Esophagus muscularis mucosa (tissue), 4 donors: ENCODE data around the gene CP. TPM values are rescaled to one million over a fixed set of nuclear protein-coding genes. Genes with fewer than 3 reads are reported as not detected.
"Not testable (repeated sequence)": the region's sequence is repeated elsewhere in the genome, so short reads cannot be mapped to it uniquely, and the experiment has no call there.

Experiments used
- DNase-seq: peaks from one replicate; pipeline ENCODE4 v3.0.0-alpha.2; 2017; ENCODE audit errors: extremely low spot score
- H3K27ac ChIP-seq, 4 donors: fragments of 200-600 bp; sonication (generic); replicated peaks in 1 of 4; 1 replicate in 3 of 4; 2 replicates in 1 of 4; pipeline ENCODE4 v1.5.1; 2016 to 2019; ENCODE audit warnings: mild to moderate bottlenecking in 1 of 4
- H3K27me3 ChIP-seq, 4 donors: fragments of 200-600 bp; sonication (generic); one replicate each; pipeline versions ENCODE4 v1.5.1 to v1.6.0; 2016 to 2019
- H3K36me3 ChIP-seq, 4 donors: fragments of 200-600 bp; sonication (generic); one replicate each; pipeline ENCODE4 v1.5.1; 2016 to 2019
- H3K4me1 ChIP-seq, 4 donors: fragments of 200-600 bp; sonication (generic); one replicate each; pipeline ENCODE4 v1.5.1; 2016 to 2019
- H3K4me3 ChIP-seq, 4 donors: fragments of 200-600 bp; sonication (generic); 1 replicate in 2 of 4; 2 replicates in 2 of 4; pipeline ENCODE4 v1.5.1; 2016 to 2019; ENCODE audit warnings: mild to moderate bottlenecking in 4 of 4, moderate library complexity in 1 of 4
- H3K9me3 ChIP-seq, 4 donors: fragments of 200-600 bp; sonication (generic); 1 replicate in 3 of 4; 2 replicates in 1 of 4; pipeline ENCODE4 v1.5.1; 2016 to 2019
- EP300 ChIP-seq: sonication (generic); formaldehyde crosslinking; IDR thresholded peaks from one replicate; pipeline ENCODE4 v1.6.1; 2017; ENCODE audit warnings: antibody characterized with exemption
- POLR2A ChIP-seq: fragments of 450-650 bp; IDR thresholded peaks from one replicate; pipeline ENCODE4 v1.6.1; 2017; ENCODE audit warnings: antibody characterized with exemption, moderate library complexity, mild to moderate bottlenecking, low read depth
- POLR2AphosphoS5 ChIP-seq, 2 donors: sonication (generic); formaldehyde crosslinking; IDR thresholded peaks; one replicate each; pipeline ENCODE4 v1.6.1; 2017; ENCODE audit warnings: antibody characterized with exemption in 2 of 2
- WGBS: methylation state at CpG from one replicate; pipeline ENCODE4 v1.1.5; 2018; 5-methylcytosine and 5-hydroxymethylcytosine counted together
- intact Hi-C: fragments of 100-400 bp; cut with DNase I; formaldehyde crosslinking; loops from one replicate; pipeline ENCODE4 v1.15.1; 2023
- total RNA-seq, 4 donors: library from RNA; depleted of rRNA; stranded (reverse); fragments of >200 nt; gene quantifications; one replicate each; pipeline versions ENCODE4 v1.1.0 to v1.2.1, GENCODE V29; 2016
- TF ChIP-seq, protein P1 (sequence below), 3 experiments: fragments of 200-600 bp in 2 of 3; fragments of 450-650 bp in 1 of 3; sonication (generic) in 2 of 3; IDR thresholded peaks; one replicate each; pipeline ENCODE4 v1.5.1; 2017 to 2019; ENCODE audit warnings: antibody characterized with exemption in 3 of 3, mild to moderate bottlenecking in 2 of 3, moderate library complexity in 1 of 3

The CP gene
- total RNA-seq, 4 donors from 2014 or later, result 5.6 to 8.1 (median 6.0) TPM

DNA sequence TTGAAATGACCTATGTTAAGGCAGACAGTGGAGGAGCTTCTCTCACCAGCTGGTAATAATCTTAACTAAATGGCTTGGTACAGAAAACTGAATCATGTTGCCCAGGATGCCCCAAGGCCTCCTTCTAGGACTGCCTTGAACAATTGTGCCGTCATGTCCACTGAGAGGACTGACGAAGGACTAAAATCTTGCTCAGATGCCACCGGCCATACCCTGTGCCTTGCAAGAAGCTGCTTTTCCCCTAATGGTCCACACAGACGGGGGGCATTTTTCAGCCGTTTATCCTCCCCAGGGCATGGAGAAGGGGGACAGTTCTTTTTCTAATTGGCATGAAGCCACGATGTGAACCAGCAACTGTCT lies 1.8 kb upstream of the CP start:
- no peak overlapping the region for H3K4me3 ChIP-seq

DNA sequence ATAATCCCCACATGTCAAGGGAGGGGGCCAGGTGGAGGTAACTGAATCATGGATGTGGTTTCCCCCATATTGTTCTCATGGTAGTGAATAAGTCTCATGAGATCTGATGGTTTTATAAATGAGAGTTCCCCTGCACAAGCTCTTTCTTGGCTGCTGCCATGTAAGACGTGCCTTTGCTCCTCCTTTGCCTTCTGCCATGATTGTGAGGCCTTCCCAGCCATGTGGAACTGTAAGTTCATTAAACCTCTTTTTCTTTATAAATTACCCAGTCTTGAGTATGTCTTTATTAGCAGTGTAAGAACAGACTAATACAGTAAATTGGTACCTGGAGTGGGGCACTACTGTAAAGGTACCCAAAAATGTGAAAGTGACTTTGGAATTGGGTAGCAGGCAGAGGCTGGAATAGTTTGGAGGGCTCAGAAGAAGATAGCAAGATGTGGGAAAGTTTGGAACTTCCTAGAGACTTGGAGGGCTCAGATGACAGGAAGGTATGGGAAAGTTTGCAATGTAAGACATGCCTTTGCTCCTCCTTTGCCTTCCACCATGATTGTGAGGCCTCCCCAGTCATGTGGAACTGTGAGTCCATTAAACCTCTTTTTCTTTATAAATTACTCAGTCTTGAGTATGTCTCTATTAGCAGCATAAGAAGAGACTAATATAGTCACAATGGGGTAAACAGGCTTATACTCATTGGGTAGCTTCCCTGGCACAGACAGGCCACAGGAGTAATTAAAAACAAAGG lies 2.1 kb downstream of the CP start:
- H3K9me3 ChIP-seq, H3K4me3 ChIP-seq, H3K27me3 ChIP-seq, H3K36me3 ChIP-seq, H3K27ac ChIP-seq, intact Hi-C loops, DNase-seq: not testable (repeated sequence)
- WGBS, result 92% methylated on average over 1 of the region's 1 CpG
- peaks cover 8 to 16% (median 9%) of the 10 kb centered on the region in 4 donors for H3K4me1 ChIP-seq

More for the DNA sequence above, 1.8 kb upstream of the CP start:
- H3K36me3 ChIP-seq, result no peaks in the 10 kb centered on the region
- intact Hi-C loops, result no loop called here
- peaks cover 4 to 14% (median 10%) of the 10 kb centered on the region in 4 donors for H3K4me1 ChIP-seq
- no peaks in the 10 kb centered on the region for H3K27me3 ChIP-seq
- DNase-seq, result no peak
- TF ChIP-seq POLR2A (no peak), EP300 (no peak), POLR2AphosphoS5 (IDR thresholded peaks at IDR 0.05) (no peak)
- TF ChIP-seq, protein P1, sequence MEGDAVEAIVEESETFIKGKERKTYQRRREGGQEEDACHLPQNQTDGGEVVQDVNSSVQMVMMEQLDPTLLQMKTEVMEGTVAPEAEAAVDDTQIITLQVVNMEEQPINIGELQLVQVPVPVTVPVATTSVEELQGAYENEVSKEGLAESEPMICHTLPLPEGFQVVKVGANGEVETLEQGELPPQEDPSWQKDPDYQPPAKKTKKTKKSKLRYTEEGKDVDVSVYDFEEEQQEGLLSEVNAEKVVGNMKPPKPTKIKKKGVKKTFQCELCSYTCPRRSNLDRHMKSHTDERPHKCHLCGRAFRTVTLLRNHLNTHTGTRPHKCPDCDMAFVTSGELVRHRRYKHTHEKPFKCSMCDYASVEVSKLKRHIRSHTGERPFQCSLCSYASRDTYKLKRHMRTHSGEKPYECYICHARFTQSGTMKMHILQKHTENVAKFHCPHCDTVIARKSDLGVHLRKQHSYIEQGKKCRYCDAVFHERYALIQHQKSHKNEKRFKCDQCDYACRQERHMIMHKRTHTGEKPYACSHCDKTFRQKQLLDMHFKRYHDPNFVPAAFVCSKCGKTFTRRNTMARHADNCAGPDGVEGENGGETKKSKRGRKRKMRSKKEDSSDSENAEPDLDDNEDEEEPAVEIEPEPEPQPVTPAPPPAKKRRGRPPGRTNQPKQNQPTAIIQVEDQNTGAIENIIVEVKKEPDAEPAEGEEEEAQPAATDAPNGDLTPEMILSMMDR (IDR thresholded peaks at IDR 0.05), result no peak
- H3K27ac ChIP-seq, result no peak overlapping the region
- 93% methylated on average over 6 of the region's 6 CpGs for WGBS
- H3K9me3 ChIP-seq, result no peaks in the 10 kb centered on the region

- intact Hi-C loops, result no loop called here
- no peak for DNase-seq
- no peaks in the 10 kb centered on the region for H3K9me3 ChIP-seq
- H3K27ac ChIP-seq, result no peak overlapping the region
- H3K27me3 ChIP-seq, result no peaks in the 10 kb centered on the region
- H3K4me1 ChIP-seq, result peaks cover 6 to 14% (median 8%) of the 10 kb centered on the region in 4 donors
- TF ChIP-seq EP300, result no peak
- TF ChIP-seq POLR2A, result no peak
- no peak for TF ChIP-seq POLR2AphosphoS5 (IDR thresholded peaks at IDR 0.05)
- TF ChIP-seq, protein P1 (IDR thresholded peaks at IDR 0.05), result no peak
- H3K36me3 ChIP-seq, result no peaks in the 10 kb centered on the region
- no peak overlapping the region for H3K4me3 ChIP-seq
- 94% methylated on average over 5 of the region's 5 CpGs for WGBS
These were observed 4.3 kb downstream of the CP start for GRCh38 chr3:149217347-149217746.

- intact Hi-C loops, result no loop called here
- WGBS, result 80% methylated on average over 4 of the region's 4 CpGs
- Histone ChIP-seq H3K36me3 (no peaks in the 10 kb centered on the region), H3K4me3 (no peak overlapping the region), H3K27ac (no peak overlapping the region), H3K9me3 (no peaks in the 10 kb centered on the region), H3K27me3 (no peaks in the 10 kb centered on the region), H3K4me1 (peaks cover 6 to 14% (median 8%) of the 10 kb centered on the region in 4 donors)
- TF ChIP-seq POLR2AphosphoS5 (IDR thresholded peaks at IDR 0.05), result no peak
- no peak for TF ChIP-seq EP300
- no peak for TF ChIP-seq POLR2A
- TF ChIP-seq, protein P1 (IDR thresholded peaks at IDR 0.05), result no peak
- DNase-seq, result no peak
These were observed 5.3 kb downstream of the CP start for GRCh38 chr3:149216193-149216869.

DNA sequence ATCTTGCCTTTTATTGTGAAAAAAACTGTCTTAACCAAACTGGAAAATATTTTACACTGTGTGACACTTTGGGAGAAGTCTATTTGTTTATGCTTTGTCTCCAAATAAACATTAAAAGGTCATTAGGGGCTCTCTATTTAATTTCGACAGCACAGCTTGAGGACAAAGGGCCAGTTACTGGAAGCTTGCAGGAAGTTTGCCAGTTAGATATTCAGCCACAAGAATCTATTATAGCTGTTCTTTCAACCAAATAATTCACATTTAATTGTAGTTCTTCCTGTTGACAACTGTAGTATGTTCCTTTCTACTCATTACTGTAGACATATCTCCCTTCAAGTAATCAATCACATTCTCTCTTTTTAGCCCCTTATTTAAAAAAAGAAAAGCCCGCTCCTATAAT lies 6.1 kb downstream of the CP start:
- 78% methylated on average over 2 of the region's 2 CpGs for WGBS
- intact Hi-C loops, result no loop called here

More for the DNA sequence above, 6.1 kb downstream of the CP start:
- H3K27ac ChIP-seq, result no peak overlapping the region
- no peaks in the 10 kb centered on the region for H3K27me3 ChIP-seq
- H3K36me3 ChIP-seq, result no peaks in the 10 kb centered on the region
- peaks cover 6 to 14% (median 8%) of the 10 kb centered on the region in 4 donors for H3K4me1 ChIP-seq
- no peaks in the 10 kb centered on the region for H3K9me3 ChIP-seq
- DNase-seq, result no peak
- H3K4me3 ChIP-seq, result no peak overlapping the region
- TF ChIP-seq POLR2AphosphoS5 (IDR thresholded peaks at IDR 0.05), result no peak
- TF ChIP-seq POLR2A, result no peak
- TF ChIP-seq, protein P1 (IDR thresholded peaks at IDR 0.05), result no peak
- TF ChIP-seq EP300, result no peak
